H9 (cell line): ENCODE results near the gene ZSWIM8. TPM values are rescaled to one million over a fixed set of nuclear protein-coding genes. Genes with fewer than 3 reads are reported as not detected.
A peak's percentile ranks its signal among the peaks of the same experiment; 100 is the strongest.

Experiments
- DNase-seq: peaks from one replicate; pipeline ENCODE4 v3.0.0-alpha.2; 2017
- H2AFZ ChIP-seq: one replicate; pipeline ENCODE4 v1.6.1; 2013; ENCODE audit warnings: mild to moderate bottlenecking, low read length, control low read depth, moderate library complexity
- H2AK5ac ChIP-seq: 2 replicates; pipeline ENCODE4 v1.6.1; 2013; ENCODE audit warnings: low read length, control low read depth, mixed read lengths; ENCODE audit not compliant: insufficient read length
- H2BK120ac ChIP-seq: one replicate; pipeline ENCODE4 v1.6.1; 2013; ENCODE audit warnings: low read depth, mild to moderate bottlenecking, low read length, control low read depth, inconsistent platforms; ENCODE audit not compliant: poor library complexity, severe bottlenecking
- H2BK12ac ChIP-seq: 2 replicates; pipeline ENCODE4 v1.6.1; 2013; ENCODE audit warnings: low read length, control low read depth, mixed read lengths, low read depth; ENCODE audit not compliant: insufficient read length
- H2BK15ac ChIP-seq: 2 replicates; pipeline ENCODE4 v1.6.1; 2013; ENCODE audit warnings: low read depth, low read length, control low read depth
- H2BK20ac ChIP-seq: one replicate; pipeline ENCODE4 v1.6.1; 2013; ENCODE audit warnings: low read depth, mild to moderate bottlenecking, low read length, control low read depth, inconsistent platforms; ENCODE audit not compliant: poor library complexity, severe bottlenecking
- H2BK5ac ChIP-seq: 2 replicates; pipeline ENCODE4 v1.6.1; 2013; ENCODE audit warnings: low read length, control low read depth, mixed read lengths; ENCODE audit not compliant: insufficient read length
- H3K14ac ChIP-seq: 2 replicates; pipeline ENCODE4 v1.6.1; 2013; ENCODE audit warnings: low read length, control low read depth; ENCODE audit not compliant: insufficient read depth
- H3K18ac ChIP-seq: 2 replicates; pipeline ENCODE4 v1.6.1; 2013; ENCODE audit warnings: low read depth, mild to moderate bottlenecking, mixed read lengths, low read length, control low read depth; ENCODE audit not compliant: insufficient read length
- H3K23ac ChIP-seq: 2 replicates; pipeline ENCODE4 v1.6.1; 2013; ENCODE audit warnings: low read length, control low read depth, mixed read lengths, low read depth; ENCODE audit not compliant: insufficient read length
- H3K23me2 ChIP-seq: 2 replicates; pipeline ENCODE4 v1.6.1; 2013; ENCODE audit warnings: low read depth, mild to moderate bottlenecking, mixed read lengths, low read length, control low read depth; ENCODE audit not compliant: insufficient read length, poor library complexity, severe bottlenecking
- H3K27ac ChIP-seq: 2 replicates; pipeline ENCODE4 v1.5.1; 2013; ENCODE audit warnings: low read length, control low read depth, mixed read lengths, low read depth; ENCODE audit not compliant: insufficient read length
- H3K27me3 ChIP-seq: 2 replicates; pipeline ENCODE4 v1.6.1; 2013; ENCODE audit warnings: low read length, control low read depth, inconsistent platforms; ENCODE audit not compliant: insufficient read depth
- H3K4ac ChIP-seq: 2 replicates; pipeline ENCODE4 v1.6.1; 2013; ENCODE audit warnings: low read depth, mild to moderate bottlenecking, control low read depth, inconsistent platforms, low read length, moderate library complexity
- H3K4me1 ChIP-seq: 2 replicates; pipeline ENCODE4 v1.6.1; 2013; ENCODE audit warnings: low read length, control low read depth, inconsistent platforms; ENCODE audit not compliant: insufficient read depth
- H3K4me2 ChIP-seq: 2 replicates; pipeline ENCODE4 v1.6.1; 2013; ENCODE audit warnings: low read length, control low read depth, mixed read lengths; ENCODE audit not compliant: insufficient read length, insufficient read depth
- H3K56ac ChIP-seq: 2 replicates; pipeline ENCODE4 v1.6.1; 2013; ENCODE audit warnings: low read depth, mild to moderate bottlenecking, mixed read lengths, low read length, control low read depth; ENCODE audit not compliant: insufficient read length
- H3K79me1 ChIP-seq: 2 replicates; pipeline ENCODE4 v1.6.1; 2013; ENCODE audit warnings: low read depth, mild to moderate bottlenecking, moderate library complexity, low read length, control low read depth, inconsistent platforms; ENCODE audit not compliant: insufficient read depth, poor library complexity, severe bottlenecking
- H3K79me2 ChIP-seq: 2 replicates; pipeline ENCODE4 v1.6.1; 2013; ENCODE audit warnings: low read length, control low read depth, inconsistent platforms; ENCODE audit not compliant: insufficient read depth
- H3K9ac ChIP-seq: 2 replicates; pipeline ENCODE4 v1.6.1; 2013; ENCODE audit warnings: low read length, control low read depth, mixed read lengths; ENCODE audit not compliant: insufficient read length; ENCODE audit errors: extremely low read depth
- H3K9me3 ChIP-seq: one replicate; pipeline ENCODE4 v1.6.1; 2013; ENCODE audit warnings: low read depth, low read length, inconsistent platforms; ENCODE audit not compliant: control insufficient read depth
- H3T11ph ChIP-seq: one replicate; pipeline ENCODE4 v1.6.1; 2013; ENCODE audit warnings: mild to moderate bottlenecking, low read length, control low read depth, inconsistent platforms
- H4K20me1 ChIP-seq: one replicate; pipeline ENCODE4 v1.6.1; 2013; ENCODE audit not compliant: control insufficient read depth, insufficient read length, insufficient read depth
- H4K5ac ChIP-seq: 2 replicates; pipeline ENCODE4 v1.6.1; 2013; ENCODE audit warnings: low read depth, mild to moderate bottlenecking, mixed read lengths, low read length, control low read depth; ENCODE audit not compliant: insufficient read length
- H4K8ac ChIP-seq: replicated peaks from 2 replicates; pipeline ENCODE4 v1.6.1; 2013; ENCODE audit warnings: low read length, control low read depth, mixed read lengths, low read depth; ENCODE audit not compliant: insufficient read length
- H4K91ac ChIP-seq: 2 replicates; pipeline ENCODE4 v1.6.1; 2013; ENCODE audit warnings: low read depth, mild to moderate bottlenecking, moderate library complexity, mixed read lengths, low read length, control low read depth; ENCODE audit not compliant: insufficient read length
- H3K27ac Mint-ChIP-seq, 3 experiments: 2 replicates in 2 of 3; 3 replicates in 1 of 3; pipeline ENCODE4 v1.8.0; 2020 to 2021; ENCODE audit warnings: mixed read lengths in 3 of 3, mild to moderate bottlenecking in 1 of 3, moderate library complexity in 1 of 3
- H3K27me3 Mint-ChIP-seq: 2 replicates; pipeline ENCODE4 v1.8.0; 2021; ENCODE audit warnings: low read depth, mild to moderate bottlenecking, moderate library complexity, mixed read lengths
- H3K36me3 Mint-ChIP-seq, 3 experiments: 2 replicates in 2 of 3; 3 replicates in 1 of 3; pipeline ENCODE4 v1.8.0; 2020 to 2021; ENCODE audit warnings: low read depth in 3 of 3, mixed read lengths in 3 of 3; ENCODE audit not compliant: insufficient read depth in 1 of 3
- H3K4me1 Mint-ChIP-seq, 2 experiments: 2 replicates each; pipeline ENCODE4 v1.8.0; 2020; ENCODE audit warnings: mixed read lengths in 2 of 2
- H3K4me3 Mint-ChIP-seq, 2 experiments: 2 replicates in 1 of 2; 3 replicates in 1 of 2; pipeline ENCODE4 v1.8.0; 2020 to 2021; ENCODE audit warnings: mild to moderate bottlenecking in 2 of 2, mixed read lengths in 2 of 2, moderate library complexity in 1 of 2
- H3K9me3 Mint-ChIP-seq, 2 experiments: 2 replicates in 1 of 2; 3 replicates in 1 of 2; pipeline ENCODE4 v1.8.0; 2020; ENCODE audit warnings: mild to moderate bottlenecking in 2 of 2, mixed read lengths in 2 of 2, moderate library complexity in 1 of 2
- WGBS: extraction: QIAGEN DNeasy Blood & Tissue Kit; methylation state at CpG from one replicate; pipeline ENCODE4 v1.1.7; 2013; ENCODE audit warnings: missing lambda C conversion rate, low lambda C conversion rate, mixed read lengths; ENCODE audit not compliant: insufficient read length; ENCODE audit errors: extremely low coverage; 5-methylcytosine and 5-hydroxymethylcytosine counted together
- total RNA-seq: library from RNA; stranded (reverse); gene quantifications from 2 replicates; pipeline ENCODE4 v1.2.1, GENCODE V29; 2021
- TF ChIP-seq, protein P1 (sequence below): fragments of 200-600 bp; sonication (generic); conservative IDR thresholded peaks from 3 replicates; pipeline ENCODE4 v1.8.0; 2021; ENCODE audit warnings: antibody characterized with exemption, mild to moderate bottlenecking

Gene ZSWIM8
- total RNA-seq, 1 experiment from 2014 or later, result 41.0 TPM

DNA sequence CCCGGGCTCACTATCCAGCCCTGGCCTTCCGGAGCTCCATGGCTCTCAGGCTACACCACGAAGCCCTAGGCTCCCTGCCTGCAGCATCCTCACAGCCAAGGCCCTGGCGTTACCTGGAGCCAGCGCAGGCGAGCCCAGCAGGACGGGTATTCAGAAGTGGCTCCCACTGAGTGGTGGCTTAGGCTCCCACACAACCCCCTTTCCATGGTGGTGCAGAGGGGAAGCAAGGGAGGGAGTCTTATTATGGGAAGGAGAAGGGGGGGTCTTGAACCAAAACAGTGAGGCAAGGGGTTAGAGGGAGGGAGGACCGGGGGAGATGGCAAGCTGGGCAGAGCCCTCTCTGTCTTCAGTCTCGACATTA is 55.6 kb downstream of the ZSWIM8 start:
- Histone ChIP-seq H3K4me1 (no peaks in the 10 kb centered on the region), H3K9ac (no peak overlapping the region)

More for the DNA sequence above, 55.6 kb downstream of the ZSWIM8 start:
- no peaks in the 10 kb centered on the region for H3K23me2 ChIP-seq
- peaks cover 0 to 15% of the 10 kb centered on the region in 2 experiments; a peak in 2 of 4 replicates for H3K4me1 Mint-ChIP-seq
- H2AK5ac ChIP-seq, result no peak overlapping the region
- no peak overlapping the region for H4K8ac ChIP-seq
- no peak overlapping the region for H3K56ac ChIP-seq
- H3K4me2 ChIP-seq, result no peak overlapping the region
- TF ChIP-seq, protein P1, sequence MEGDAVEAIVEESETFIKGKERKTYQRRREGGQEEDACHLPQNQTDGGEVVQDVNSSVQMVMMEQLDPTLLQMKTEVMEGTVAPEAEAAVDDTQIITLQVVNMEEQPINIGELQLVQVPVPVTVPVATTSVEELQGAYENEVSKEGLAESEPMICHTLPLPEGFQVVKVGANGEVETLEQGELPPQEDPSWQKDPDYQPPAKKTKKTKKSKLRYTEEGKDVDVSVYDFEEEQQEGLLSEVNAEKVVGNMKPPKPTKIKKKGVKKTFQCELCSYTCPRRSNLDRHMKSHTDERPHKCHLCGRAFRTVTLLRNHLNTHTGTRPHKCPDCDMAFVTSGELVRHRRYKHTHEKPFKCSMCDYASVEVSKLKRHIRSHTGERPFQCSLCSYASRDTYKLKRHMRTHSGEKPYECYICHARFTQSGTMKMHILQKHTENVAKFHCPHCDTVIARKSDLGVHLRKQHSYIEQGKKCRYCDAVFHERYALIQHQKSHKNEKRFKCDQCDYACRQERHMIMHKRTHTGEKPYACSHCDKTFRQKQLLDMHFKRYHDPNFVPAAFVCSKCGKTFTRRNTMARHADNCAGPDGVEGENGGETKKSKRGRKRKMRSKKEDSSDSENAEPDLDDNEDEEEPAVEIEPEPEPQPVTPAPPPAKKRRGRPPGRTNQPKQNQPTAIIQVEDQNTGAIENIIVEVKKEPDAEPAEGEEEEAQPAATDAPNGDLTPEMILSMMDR, result no peak
- H3K27ac Mint-ChIP-seq, result peak overlapping the region in 1 of 3 experiments; percentile 18; a peak in 2 of 7 replicates
- no peak overlapping the region for H4K5ac ChIP-seq
- WGBS, result no CpG with 5 or more reads among the region's 9 CpGs
- H2BK15ac ChIP-seq, result no peak overlapping the region
- no peaks in the 10 kb centered on the region for H3K27me3 Mint-ChIP-seq
- no peaks in the 10 kb centered on the region for H3K9me3 Mint-ChIP-seq
- no peak overlapping the region for H2AFZ ChIP-seq
- H2BK120ac ChIP-seq, result no peak overlapping the region
- H3K14ac ChIP-seq, result no peak overlapping the region
- peaks cover 16 to 70% (median 52%) of the 10 kb centered on the region in 3 experiments for H3K36me3 Mint-ChIP-seq
- H3T11ph ChIP-seq, result no peak overlapping the region
- H3K79me2 ChIP-seq, result no peaks in the 10 kb centered on the region
- no peak overlapping the region for H3K18ac ChIP-seq
- no peaks in the 10 kb centered on the region for H3K79me1 ChIP-seq
- H3K27me3 ChIP-seq, result no peaks in the 10 kb centered on the region
- no peak overlapping the region for H3K4ac ChIP-seq
- H4K91ac ChIP-seq, result no peak overlapping the region
- DNase-seq, result no peak
- no peak overlapping the region for H2BK5ac ChIP-seq
- H3K23ac ChIP-seq, result no peak overlapping the region
- H3K4me3 Mint-ChIP-seq, result no peak overlapping the region
- H2BK12ac ChIP-seq, result no peak overlapping the region
- no peak overlapping the region for H2BK20ac ChIP-seq
- H3K9me3 ChIP-seq, result no peaks in the 10 kb centered on the region
- no peaks in the 10 kb centered on the region for H4K20me1 ChIP-seq
- H3K27ac ChIP-seq, result no peak overlapping the region
